Chondrocyte (in vitro differentiated cells): ENCODE data around the gene CREB1. TPM values are rescaled to one million over a fixed set of nuclear protein-coding genes. Genes with fewer than 3 reads are reported as not detected.

ENCODE experiments used
- DNase-seq: peaks from one replicate; pipeline ENCODE4 v3.0.0; 2021; ENCODE audit warnings: mixed read lengths, low spot score
- H3K27ac Mint-ChIP-seq: one replicate; pipeline ENCODE4 v1.8.0; 2021; ENCODE audit warnings: mild to moderate bottlenecking, moderate library complexity, mixed read lengths; ENCODE audit not compliant: unreplicated experiment
- H3K27me3 Mint-ChIP-seq: 2 replicates; pipeline ENCODE4 v1.8.0; 2021; ENCODE audit warnings: low read depth, mixed read lengths
- H3K36me3 Mint-ChIP-seq: 2 replicates; pipeline ENCODE4 v1.8.0; 2021; ENCODE audit warnings: low read depth, mixed read lengths
- H3K4me1 Mint-ChIP-seq: 2 replicates; pipeline ENCODE4 v1.8.0; 2021; ENCODE audit warnings: low read depth, mild to moderate bottlenecking, mixed read lengths
- H3K4me3 Mint-ChIP-seq: one replicate; pipeline ENCODE4 v1.8.0; 2021; ENCODE audit warnings: mild to moderate bottlenecking, moderate library complexity, mixed read lengths; ENCODE audit not compliant: unreplicated experiment
- H3K9me3 Mint-ChIP-seq: 2 replicates; pipeline ENCODE4 v1.8.0; 2021; ENCODE audit warnings: low read depth, mixed read lengths
- CTCF ChIP-seq: fragments of 200-600 bp; sonication (generic); IDR thresholded peaks from 2 replicates; pipeline ENCODE4 v1.5.0; 2021; ENCODE audit warnings: antibody characterized with exemption, mild to moderate bottlenecking, moderate library complexity
- total RNA-seq: library from RNA; stranded (reverse); gene quantifications from 3 replicates; pipeline ENCODE4 v1.2.1, GENCODE V29; 2021

The CREB1 gene
- total RNA-seq, 1 donor from 2014 or later: 54.2 TPM

GRCh38 chr2:207498427-207498826 lies 31.3 kb upstream of the CREB1 start:
- H3K27ac Mint-ChIP-seq: no peak overlapping the region
- H3K9me3 Mint-ChIP-seq: no peaks in the 10 kb centered on the region

DNA sequence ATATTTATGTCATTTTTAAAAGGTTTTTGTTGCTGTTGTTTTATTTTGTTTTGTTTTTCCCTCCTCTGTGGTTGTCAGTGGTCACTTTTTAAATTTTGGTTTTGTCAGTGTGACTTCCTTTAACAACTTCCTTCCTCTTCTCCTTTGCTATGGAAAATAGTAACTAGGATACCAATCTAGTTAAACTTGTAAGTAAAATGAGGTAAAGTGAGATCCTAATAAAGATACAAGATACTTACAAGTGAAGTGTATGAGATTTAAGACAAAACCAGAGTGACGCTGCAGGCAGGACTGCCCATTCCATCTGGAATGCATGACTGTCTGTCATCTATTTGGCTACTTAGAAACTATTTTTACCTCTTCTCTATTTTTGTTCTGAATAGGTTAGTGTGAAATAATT lies 30.6 kb upstream of the CREB1 start:
- Mint-ChIP-seq H3K4me1 (peaks cover 37% of the 10 kb centered on the region), H3K36me3 (no peaks in the 10 kb centered on the region), H3K4me3 (no peak overlapping the region), H3K27ac (peak overlapping the region; percentile 1), H3K27me3 (no peaks in the 10 kb centered on the region), H3K9me3 (no peaks in the 10 kb centered on the region)
- TF ChIP-seq CTCF: no peak
- DNase-seq: no peak

More at GRCh38 chr2:207498427-207498826, 31.3 kb upstream of the CREB1 start:
- no peaks in the 10 kb centered on the region for H3K27me3 Mint-ChIP-seq
- H3K4me3 Mint-ChIP-seq: no peak overlapping the region
- DNase-seq: no peak
- no peaks in the 10 kb centered on the region for H3K36me3 Mint-ChIP-seq
- H3K4me1 Mint-ChIP-seq: peaks cover 30% of the 10 kb centered on the region
- TF ChIP-seq CTCF: no peak

GRCh38 chr2:207501802-207502576 lies 27.8 kb upstream of the CREB1 start:
- H3K27ac Mint-ChIP-seq: no peak overlapping the region
- peaks cover 66% of the 10 kb centered on the region for H3K4me1 Mint-ChIP-seq

DNA sequence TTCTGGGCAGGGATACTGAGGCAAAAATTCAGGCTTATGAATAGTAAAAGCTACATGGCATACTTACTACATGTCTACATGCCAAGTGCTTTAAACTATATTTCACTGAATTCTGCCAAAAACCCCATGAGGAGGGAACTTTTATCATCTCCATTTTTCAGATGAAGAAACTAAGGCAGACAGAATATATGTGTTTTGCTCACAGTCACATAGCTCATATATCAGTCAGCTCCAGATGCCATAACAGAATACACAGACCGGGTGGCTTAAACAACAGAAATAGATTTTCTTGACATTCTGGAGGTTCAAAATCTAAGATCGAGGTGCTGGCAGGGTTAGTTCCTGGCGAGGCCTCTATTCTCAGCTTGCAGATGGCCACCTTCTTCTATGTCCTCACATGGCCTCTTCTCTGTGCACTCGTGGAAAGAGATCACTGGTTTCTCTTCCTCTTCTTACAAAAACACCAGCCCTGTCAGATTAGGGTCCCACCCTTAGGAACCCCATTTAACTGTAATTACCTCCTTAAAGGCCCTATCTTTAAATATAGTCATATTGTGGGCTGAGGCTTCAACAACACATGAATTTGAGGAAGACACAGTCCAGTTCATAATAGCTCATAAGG lies 27.1 kb upstream of the CREB1 start:
- peaks cover 66% of the 10 kb centered on the region for H3K4me1 Mint-ChIP-seq
- DNase-seq: no peak
- no peak overlapping the region for H3K4me3 Mint-ChIP-seq
- H3K27me3 Mint-ChIP-seq: no peaks in the 10 kb centered on the region
- no peaks in the 10 kb centered on the region for H3K36me3 Mint-ChIP-seq
- no peaks in the 10 kb centered on the region for H3K9me3 Mint-ChIP-seq
- H3K27ac Mint-ChIP-seq: no peak overlapping the region
- no peak for TF ChIP-seq CTCF

More at GRCh38 chr2:207501802-207502576, 27.8 kb upstream of the CREB1 start:
- Mint-ChIP-seq H3K4me3 (no peak overlapping the region), H3K9me3 (no peaks in the 10 kb centered on the region), H3K36me3 (no peaks in the 10 kb centered on the region), H3K27me3 (no peaks in the 10 kb centered on the region)
- no peak for TF ChIP-seq CTCF
- no peak for DNase-seq

DNA sequence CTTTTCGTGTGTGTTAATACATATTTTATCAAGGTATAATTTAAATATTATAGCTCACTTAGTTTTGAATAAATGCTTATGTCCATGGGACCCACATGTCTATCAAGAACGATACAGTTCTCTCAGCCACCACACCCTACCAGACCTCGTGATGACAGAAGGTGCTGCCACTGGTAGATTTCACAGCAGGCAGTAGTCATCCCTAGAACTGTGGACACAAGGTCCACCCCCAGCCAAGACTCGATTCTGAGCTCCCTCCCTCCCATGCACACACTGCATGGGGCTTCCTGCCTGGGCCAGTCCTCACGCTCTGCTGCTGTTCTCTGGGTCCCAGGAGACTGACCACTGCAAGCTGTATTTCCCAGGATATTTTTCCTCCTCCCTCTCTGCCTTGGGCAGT lies 26.5 kb upstream of the CREB1 start:
- H3K36me3 Mint-ChIP-seq: no peaks in the 10 kb centered on the region
- peaks cover 64% of the 10 kb centered on the region for H3K4me1 Mint-ChIP-seq
- no peak for TF ChIP-seq CTCF
- H3K4me3 Mint-ChIP-seq: no peak overlapping the region
- H3K9me3 Mint-ChIP-seq: no peaks in the 10 kb centered on the region
- no peaks in the 10 kb centered on the region for H3K27me3 Mint-ChIP-seq
- peak overlapping the region; percentile 94 for H3K27ac Mint-ChIP-seq
- DNase-seq: no peak
